ENCODE measurements around the gene SOX1. TPM values are rescaled to one million over a fixed set of nuclear protein-coding genes. Genes with fewer than 3 reads are reported as not detected.
A peak's percentile ranks its signal among the peaks of the same experiment; 100 is the strongest.

Gene SOX1
- total RNA-seq (not detected), total RNA-seq (0 to 0.25 (median 0) reads per million in 29 experiments)
- not detected for total RNA-seq (2013)

GRCh38 chr13:112067116-112067741 lies at the start of gene SOX1:
Gene SOX1 (plus strand): TSS chr13:112067149. CDS start chr13:112067659, 510 bp downstream.
- DNase-seq (peak in 1 of 35 experiments; percentile 11), ATAC-seq (replicated peaks in 1 of 4) (peak in 3 of 4 experiments; percentile 5 to 23 (median 8))
- H3K9me3 Mint-ChIP-seq: peaks cover 0 to 8% (median 7%) of the 10 kb centered on the region in 3 donors
- H3K4me3 Mint-ChIP-seq: peak within 1 kb of the TSS; percentile 17 to 69 (median 51)
- peak within 1 kb of the TSS; percentile 30 to 35 for H3K4me3 ChIP-seq (ENCODE audit: control insufficient read depth in 1 of 2, extremely low read depth in 1 of 2, low read length in 1 of 2)
- H3K27ac Mint-ChIP-seq: no peak within 1 kb of the TSS
- no peaks in the 10 kb centered on the region for H3K36me3 Mint-ChIP-seq
- no peaks in the 10 kb centered on the region for H3K36me3 ChIP-seq (ENCODE audit: control insufficient read depth in 2 of 2, extremely low read depth in 1 of 2, insufficient read depth in 1 of 2, low read length in 1 of 2)
- H3K4me1 ChIP-seq (ENCODE audit: control insufficient read depth in 1 of 2, extremely low read depth in 1 of 2, insufficient read depth in 2 of 2, low read length in 2 of 2): peaks cover 2 to 18% of the 10 kb centered on the region in 2 experiments
- peaks cover 19 to 64% of the 10 kb centered on the region in 2 experiments for H3K27me3 ChIP-seq (replicated peaks in 1 of 2; ENCODE audit: control insufficient read depth in 2 of 2, extremely low read depth in 1 of 2, insufficient read depth in 2 of 2, low read length in 1 of 2)
- no peak within 1 kb of the TSS for H3K27ac ChIP-seq (ENCODE audit: low read length)
- 9% methylated on average over 56 of the region's 66 CpGs for WGBS (ENCODE audit: insufficient coverage)
- ChIA-PET POLR2A (no interaction called here), CTCF (no interaction called here)
- peaks cover 12 to 17% (median 16%) of the 10 kb centered on the region in 3 donors for H3K4me1 Mint-ChIP-seq
- no peaks in the 10 kb centered on the region for H3K9me3 ChIP-seq
- peaks cover 50 to 63% of the 10 kb centered on the region in 2 donors for H3K27me3 Mint-ChIP-seq

- peaks cover 0 to 22% of the 10 kb centered on the region in 2 experiments for H3K27me3 ChIP-seq (replicated peaks in 1 of 2; ENCODE audit: control insufficient read depth in 2 of 2, extremely low read depth in 1 of 2, insufficient read depth in 2 of 2, low read length in 1 of 2)
- ATAC-seq (replicated peaks in 1 of 4) (no peak), DNase-seq (no peak)
- ChIA-PET CTCF (no interaction called here), POLR2A (no interaction called here)
- H3K27ac Mint-ChIP-seq: no peak overlapping the region
- no peaks in the 10 kb centered on the region for H3K36me3 ChIP-seq (ENCODE audit: control insufficient read depth in 2 of 2, extremely low read depth in 1 of 2, insufficient read depth in 1 of 2, low read length in 1 of 2)
- H3K9me3 Mint-ChIP-seq: peaks cover 0 to 8% (median 4%) of the 10 kb centered on the region in 3 donors
- H3K4me3 ChIP-seq (ENCODE audit: control insufficient read depth in 1 of 2, extremely low read depth in 1 of 2, low read length in 1 of 2): no peak overlapping the region
- 92% methylated on average over 9 of the region's 11 CpGs for WGBS (ENCODE audit: insufficient coverage)
- no peak overlapping the region for H3K4me3 Mint-ChIP-seq
- H3K9me3 ChIP-seq: no peaks in the 10 kb centered on the region
- peaks cover 21 to 23% of the 10 kb centered on the region in 2 donors for H3K27me3 Mint-ChIP-seq
- H3K4me1 Mint-ChIP-seq: no peaks in the 10 kb centered on the region
- H3K4me1 ChIP-seq (ENCODE audit: control insufficient read depth in 1 of 2, extremely low read depth in 1 of 2, insufficient read depth in 2 of 2, low read length in 2 of 2): no peaks in the 10 kb centered on the region
- H3K27ac ChIP-seq (ENCODE audit: low read length): no peak overlapping the region
- H3K36me3 Mint-ChIP-seq: no peaks in the 10 kb centered on the region
Measured at GRCh38 chr13:112024577-112024976, 42.4 kb upstream of the SOX1 start.

GRCh38 chr13:112027250-112027649 lies 39.7 kb upstream of the SOX1 start:
- Mint-ChIP-seq H3K27ac (no peak overlapping the region), H3K36me3 (no peaks in the 10 kb centered on the region), H3K4me3 (no peak overlapping the region), H3K4me1 (no peaks in the 10 kb centered on the region), H3K27me3 (peaks cover 16 to 23% of the 10 kb centered on the region in 2 donors), H3K9me3 (peaks cover 0 to 3% (median 0%) of the 10 kb centered on the region in 3 donors)
- Histone ChIP-seq H3K36me3 (ENCODE audit: control insufficient read depth in 2 of 2, extremely low read depth in 1 of 2, insufficient read depth in 1 of 2, low read length in 1 of 2) (no peaks in the 10 kb centered on the region), H3K4me1 (ENCODE audit: control insufficient read depth in 1 of 2, extremely low read depth in 1 of 2, insufficient read depth in 2 of 2, low read length in 2 of 2) (no peaks in the 10 kb centered on the region), H3K27me3 (replicated peaks in 1 of 2; ENCODE audit: control insufficient read depth in 2 of 2, extremely low read depth in 1 of 2, insufficient read depth in 2 of 2, low read length in 1 of 2) (peaks cover 0 to 22% of the 10 kb centered on the region in 2 experiments), H3K27ac (ENCODE audit: low read length) (no peak overlapping the region), H3K9me3 (no peaks in the 10 kb centered on the region), H3K4me3 (ENCODE audit: control insufficient read depth in 1 of 2, extremely low read depth in 1 of 2, low read length in 1 of 2) (no peak overlapping the region)
- ChIA-PET CTCF (no interaction called here), POLR2A (no interaction called here)
- WGBS (ENCODE audit: insufficient coverage): 84% methylated on average over 11 of the region's 11 CpGs
- ATAC-seq (replicated peaks in 1 of 4): no peak
- DNase-seq: no peak

GRCh38 chr13:112028481-112028880 lies 38.5 kb upstream of the SOX1 start:
- ChIA-PET CTCF (no interaction called here), POLR2A (no interaction called here)
- H3K27ac Mint-ChIP-seq: no peak overlapping the region
- Histone ChIP-seq H3K27me3 (replicated peaks in 1 of 2; ENCODE audit: control insufficient read depth in 2 of 2, extremely low read depth in 1 of 2, insufficient read depth in 2 of 2, low read length in 1 of 2) (peaks cover 0 to 22% of the 10 kb centered on the region in 2 experiments), H3K9me3 (no peaks in the 10 kb centered on the region), H3K4me1 (ENCODE audit: control insufficient read depth in 1 of 2, extremely low read depth in 1 of 2, insufficient read depth in 2 of 2, low read length in 2 of 2) (no peaks in the 10 kb centered on the region), H3K4me3 (ENCODE audit: control insufficient read depth in 1 of 2, extremely low read depth in 1 of 2, low read length in 1 of 2) (no peak overlapping the region), H3K27ac (ENCODE audit: low read length) (no peak overlapping the region), H3K36me3 (ENCODE audit: control insufficient read depth in 2 of 2, extremely low read depth in 1 of 2, insufficient read depth in 1 of 2, low read length in 1 of 2) (no peaks in the 10 kb centered on the region)
- H3K36me3 Mint-ChIP-seq: no peaks in the 10 kb centered on the region
- no peaks in the 10 kb centered on the region for H3K4me1 Mint-ChIP-seq
- DNase-seq (no peak), ATAC-seq (replicated peaks in 1 of 4) (no peak)
- WGBS (ENCODE audit: insufficient coverage): 81% methylated on average over 14 of the region's 14 CpGs
- H3K9me3 Mint-ChIP-seq: peaks cover 0 to 3% (median 0%) of the 10 kb centered on the region in 3 donors
- peaks cover 16 to 23% of the 10 kb centered on the region in 2 donors for H3K27me3 Mint-ChIP-seq
- H3K4me3 Mint-ChIP-seq: no peak overlapping the region

- no peaks in the 10 kb centered on the region for H3K36me3 Mint-ChIP-seq
Measured at GRCh38 chr13:112029143-112029542, 37.8 kb upstream of the SOX1 start.

GRCh38 chr13:112032186-112032993 lies 34.6 kb upstream of the SOX1 start:
- ChIA-PET CTCF (no interaction called here), POLR2A (no interaction called here)
- peaks cover 0 to 10% of the 10 kb centered on the region in 2 experiments for H3K27me3 ChIP-seq (replicated peaks in 1 of 2; ENCODE audit: control insufficient read depth in 2 of 2, extremely low read depth in 1 of 2, insufficient read depth in 2 of 2, low read length in 1 of 2)
- no peaks in the 10 kb centered on the region for H3K4me1 Mint-ChIP-seq
- no peaks in the 10 kb centered on the region for H3K4me1 ChIP-seq (ENCODE audit: control insufficient read depth in 1 of 2, extremely low read depth in 1 of 2, insufficient read depth in 2 of 2, low read length in 2 of 2)
- no peak overlapping the region for H3K4me3 Mint-ChIP-seq
- no peak overlapping the region for H3K27ac ChIP-seq (ENCODE audit: low read length)
- WGBS (ENCODE audit: insufficient coverage): 63% methylated on average over 15 of the region's 18 CpGs
- no peaks in the 10 kb centered on the region for H3K9me3 Mint-ChIP-seq
- peaks cover 0 to 9% of the 10 kb centered on the region in 2 donors for H3K27me3 Mint-ChIP-seq
- ATAC-seq (replicated peaks in 1 of 4) (no peak), DNase-seq (no peak)
- no peaks in the 10 kb centered on the region for H3K36me3 ChIP-seq (ENCODE audit: control insufficient read depth in 2 of 2, extremely low read depth in 1 of 2, insufficient read depth in 1 of 2, low read length in 1 of 2)
- H3K9me3 ChIP-seq: no peaks in the 10 kb centered on the region
- H3K4me3 ChIP-seq (ENCODE audit: control insufficient read depth in 1 of 2, extremely low read depth in 1 of 2, low read length in 1 of 2): no peak overlapping the region
- no peak overlapping the region for H3K27ac Mint-ChIP-seq
- H3K36me3 Mint-ChIP-seq: no peaks in the 10 kb centered on the region

More at GRCh38 chr13:112029143-112029542, 37.8 kb upstream of the SOX1 start:
- peaks cover 0 to 3% (median 0%) of the 10 kb centered on the region in 3 donors for H3K9me3 Mint-ChIP-seq
- Histone ChIP-seq H3K4me3 (ENCODE audit: control insufficient read depth in 1 of 2, extremely low read depth in 1 of 2, low read length in 1 of 2) (no peak overlapping the region), H3K4me1 (ENCODE audit: control insufficient read depth in 1 of 2, extremely low read depth in 1 of 2, insufficient read depth in 2 of 2, low read length in 2 of 2) (no peaks in the 10 kb centered on the region), H3K27ac (ENCODE audit: low read length) (no peak overlapping the region), H3K27me3 (replicated peaks in 1 of 2; ENCODE audit: control insufficient read depth in 2 of 2, extremely low read depth in 1 of 2, insufficient read depth in 2 of 2, low read length in 1 of 2) (peaks cover 0 to 22% of the 10 kb centered on the region in 2 experiments), H3K9me3 (no peaks in the 10 kb centered on the region), H3K36me3 (ENCODE audit: control insufficient read depth in 2 of 2, extremely low read depth in 1 of 2, insufficient read depth in 1 of 2, low read length in 1 of 2) (no peaks in the 10 kb centered on the region)
- no peak overlapping the region for H3K4me3 Mint-ChIP-seq
- DNase-seq (no peak), ATAC-seq (replicated peaks in 1 of 4) (no peak)
- CTCF ChIA-PET: no interaction called here
- H3K4me1 Mint-ChIP-seq: no peaks in the 10 kb centered on the region
- POLR2A ChIA-PET: no interaction called here
- peaks cover 16 to 23% of the 10 kb centered on the region in 2 donors for H3K27me3 Mint-ChIP-seq
- 88% methylated on average over 11 of the region's 11 CpGs for WGBS (ENCODE audit: insufficient coverage)
- H3K27ac Mint-ChIP-seq: no peak overlapping the region

Data from T-cell (primary cell).